Mesenteric fat pad (tissue), 1 donor: Measurements from ENCODE around the gene HSPB9. TPM values are rescaled to one million over a fixed set of nuclear protein-coding genes. Genes with fewer than 3 reads are reported as not detected.

Experiments
- DNase-seq: peaks from one replicate; pipeline ENCODE4 v3.0.0-alpha.2; 2020; ENCODE audit warnings: low spot score
- long read RNA-seq: library from polyadenylated mRNA; unstranded; transcript quantifications from one replicate; pipeline ENCODE4 v2.0.0, GENCODE V29; 2020
- total RNA-seq: library from RNA; stranded (reverse); fragmentation: NEBNext Ultra II Directional; extraction: Animal tissue kit (Norgen Biotek cat#: 25700); gene quantifications from one replicate; pipeline ENCODE4 v1.2.1, GENCODE V29; 2021
- donor health status: DM: yes; HTN: yes; CAD: no.

HSPB9 gene
- total RNA-seq = not detected
- long read RNA-seq, transcript HSPB9-201 (1 exons, 1,922 nt) = major isoform, 7 of 7 reads
- long read RNA-seq, partial matches to known transcripts = 0 of 7 reads
- long read RNA-seq, other reads (novel, unspliced or antisense) = 0 of 7 reads

GRCh38 chr17:42122371-42123303 lies at the start of gene HSPB9:
Gene HSPB9, plus strand, starts transcription at chr17:42122804. Its CDS starts 47 bp downstream, at chr17:42122851.
- no peak for DNase-seq

DNA sequence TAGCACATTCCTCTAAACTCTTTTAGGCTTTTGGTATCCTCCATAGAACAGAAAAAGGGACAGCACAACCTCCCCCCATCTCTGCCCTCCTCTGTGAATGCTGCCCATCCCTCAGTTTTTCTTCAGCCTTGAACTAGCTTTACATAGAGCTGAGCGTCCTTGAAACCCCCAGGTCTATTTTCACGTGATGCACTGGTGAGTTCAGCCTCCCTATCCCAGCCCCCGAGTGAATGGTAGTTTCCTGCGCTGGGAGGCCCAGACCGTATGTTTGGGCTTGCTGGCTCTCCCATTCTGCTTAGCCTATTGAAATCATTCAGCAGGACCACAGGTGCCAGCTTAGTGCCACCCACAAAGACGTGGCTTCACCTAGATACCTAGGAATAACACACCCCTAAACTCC lies 46.8 kb upstream of the HSPB9 start:
- DNase-seq = no peak

DNA sequence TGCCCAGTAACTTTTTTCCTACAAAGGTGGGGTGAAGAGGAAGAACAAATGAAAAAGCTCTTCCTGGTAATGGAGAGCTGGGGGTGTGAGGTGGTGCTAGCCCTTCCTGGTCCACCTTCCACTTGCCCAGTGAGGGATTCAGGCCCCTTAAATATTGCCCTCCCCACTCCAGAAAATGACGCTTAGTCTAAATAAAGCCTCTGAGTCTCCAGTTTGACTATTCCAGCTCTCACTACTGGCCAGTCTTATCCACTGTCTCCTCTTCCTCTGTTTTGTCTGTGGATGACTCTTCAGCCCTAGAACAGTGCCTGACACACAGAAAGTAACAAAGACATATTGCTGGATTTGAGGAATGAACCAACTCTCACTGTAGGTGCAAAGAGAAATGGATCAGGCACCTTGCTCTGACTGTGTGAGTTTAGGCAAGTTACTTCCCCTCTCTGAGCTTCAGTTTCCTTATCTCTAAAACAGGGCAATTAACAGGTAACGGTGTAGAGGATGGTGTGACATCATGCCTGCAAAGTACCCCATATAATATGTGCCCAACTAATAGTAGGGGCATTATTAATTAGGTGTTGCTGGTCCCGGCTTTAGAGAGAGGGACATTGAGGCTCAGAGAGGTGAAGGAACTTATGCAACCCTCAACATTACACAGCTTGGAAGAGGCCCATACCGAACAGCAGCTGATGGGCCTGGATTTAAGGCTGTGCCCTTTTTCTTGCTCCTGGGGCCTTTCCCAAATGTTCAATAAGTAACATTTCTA lies 45.6 kb upstream of the HSPB9 start:
- no peak for DNase-seq

DNA sequence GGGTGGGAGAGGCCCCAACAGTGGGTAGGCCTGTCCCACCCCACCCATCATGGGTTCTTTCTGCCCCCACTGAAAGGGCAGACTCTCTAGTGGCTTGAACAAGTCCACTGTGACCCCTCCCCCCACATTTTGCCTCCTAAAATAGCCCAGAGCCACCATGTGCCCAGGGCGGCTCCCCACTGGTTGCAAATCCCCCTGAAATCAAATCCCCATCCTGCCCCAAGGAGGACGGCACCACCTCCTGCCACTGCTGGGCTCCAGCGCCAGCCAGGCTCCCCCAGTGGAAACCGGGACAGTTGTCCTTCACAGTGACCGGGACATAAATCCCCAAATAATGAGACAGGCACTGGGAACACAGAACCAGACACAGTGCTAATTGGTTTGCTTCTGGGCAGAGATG lies 44.8 kb upstream of the HSPB9 start:
- DNase-seq = no peak

GRCh38 chr17:42078396-42079043 lies 44.1 kb upstream of the HSPB9 start:
- DNase-seq = no peak

GRCh38 chr17:42079541-42079940 lies 43.1 kb upstream of the HSPB9 start:
- no peak for DNase-seq

- no peak for DNase-seq
Measured at GRCh38 chr17:42081516-42082129, 41.0 kb upstream of the HSPB9 start.

DNA sequence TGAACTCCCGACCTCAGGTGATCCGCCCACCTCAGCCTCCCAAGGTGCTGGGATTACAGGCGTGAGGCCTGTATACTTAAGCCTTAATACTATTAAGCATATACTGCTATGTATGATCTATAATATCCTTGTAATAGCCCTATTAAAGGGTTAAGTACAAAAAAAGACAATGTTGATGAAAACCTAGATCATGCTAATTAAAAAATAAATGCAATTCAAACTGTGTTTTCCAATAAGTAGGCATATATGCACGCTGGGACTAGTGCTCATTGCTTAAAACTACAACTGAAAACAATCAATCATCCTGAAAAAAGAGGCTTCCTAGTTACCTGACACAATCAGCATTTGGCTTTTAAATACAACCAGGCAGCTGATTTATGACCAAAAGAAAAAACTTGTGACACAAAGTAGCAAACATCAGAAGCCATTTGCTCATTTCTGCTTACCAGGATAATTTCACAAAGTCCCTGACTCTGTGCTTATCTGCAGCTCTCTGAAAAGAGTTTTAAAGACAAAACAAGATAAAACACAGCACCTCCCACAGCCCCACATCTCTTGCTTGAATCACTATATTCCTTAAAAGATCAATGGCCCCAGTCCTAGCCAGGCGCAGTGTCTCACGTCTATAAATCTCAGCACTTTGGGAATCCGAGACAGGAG lies 35.4 kb upstream of the HSPB9 start:
- no peak for DNase-seq

DNA sequence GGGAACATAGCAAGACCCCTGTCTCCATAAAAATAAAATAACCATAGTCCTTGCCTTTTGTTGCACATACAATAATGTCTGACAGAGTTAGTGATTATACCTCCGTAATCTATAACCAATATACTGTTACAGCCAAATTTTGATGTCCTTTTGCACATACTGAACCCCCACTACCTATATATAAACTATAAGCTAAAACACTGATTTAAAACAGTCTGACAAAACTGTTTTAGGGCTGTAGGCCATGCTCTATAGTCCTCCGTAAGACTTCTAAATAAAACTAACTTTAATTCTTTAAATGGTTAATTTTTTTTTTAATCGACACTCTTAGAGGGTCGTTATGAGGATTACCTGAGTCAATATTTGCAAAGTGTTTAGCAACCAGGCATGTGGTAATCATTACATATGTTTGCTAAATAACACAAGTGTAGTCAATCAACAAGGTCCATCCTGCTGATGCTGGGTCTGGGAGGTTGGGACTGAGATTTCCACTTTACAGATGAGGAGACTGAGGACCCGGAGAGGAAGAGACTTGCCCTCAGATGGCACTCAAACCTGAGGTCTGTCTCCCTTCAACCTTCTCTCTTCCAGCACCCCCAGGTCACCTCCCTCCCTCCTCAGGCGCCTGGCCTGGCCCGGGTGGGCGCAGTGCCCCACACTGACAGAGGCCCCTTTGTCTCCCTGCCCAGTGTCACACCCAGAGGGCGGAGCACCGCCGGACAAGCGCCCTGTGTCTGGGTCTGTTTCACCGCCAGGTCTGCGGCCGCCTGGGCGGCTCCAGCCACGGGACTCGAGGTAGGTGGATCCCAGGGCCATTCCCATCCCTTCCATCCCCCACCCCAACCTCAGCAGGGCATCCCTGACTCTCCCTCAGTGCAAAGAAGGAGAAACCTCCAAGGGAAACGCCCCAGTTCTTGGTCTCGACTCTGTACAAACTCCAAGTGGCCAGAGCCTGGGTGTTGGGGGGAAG lies 34.6 kb upstream of the HSPB9 start:
- no peak for DNase-seq

- no peak for DNase-seq
Measured at GRCh38 chr17:42088736-42089135, 33.9 kb upstream of the HSPB9 start.

DNA sequence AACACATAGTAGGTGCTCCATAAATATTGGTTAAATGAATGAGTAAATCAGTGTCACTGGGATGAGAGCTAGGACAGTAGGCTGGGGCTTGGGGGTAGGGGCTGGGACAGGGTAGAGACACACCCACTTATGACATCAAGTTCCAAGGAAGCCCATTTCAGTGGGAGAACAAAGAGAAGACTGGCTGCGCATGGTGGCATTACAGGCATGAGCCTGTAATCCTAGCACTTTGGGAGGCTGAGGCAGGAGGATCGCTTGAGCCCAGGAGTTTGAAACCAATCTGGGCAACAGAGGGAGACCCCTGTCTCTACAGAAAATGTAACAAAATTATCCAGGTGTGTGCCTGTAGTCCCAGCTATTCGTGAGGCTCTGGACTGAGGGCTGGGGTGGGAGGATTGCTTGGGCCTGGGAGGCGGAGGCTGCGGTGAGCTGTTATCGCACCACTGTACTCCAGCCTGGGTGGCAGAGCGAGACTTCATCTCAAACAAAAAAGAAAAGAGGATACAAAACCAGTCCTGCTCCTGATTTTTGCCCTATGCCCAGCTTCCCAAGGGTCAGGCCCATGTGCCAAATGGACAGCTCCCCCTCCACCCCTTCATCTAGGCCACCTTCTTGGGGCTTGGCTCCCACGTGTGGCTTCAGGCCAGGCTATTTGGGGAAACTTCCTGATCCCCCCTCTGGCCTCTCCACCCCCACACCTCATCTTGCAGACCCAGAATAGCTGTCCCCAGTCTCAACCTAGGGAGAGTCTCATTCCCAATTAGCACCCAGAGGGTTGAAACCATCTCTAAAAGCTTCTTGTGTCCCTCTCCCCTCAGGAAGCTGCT lies 31.4 kb upstream of the HSPB9 start:
- no peak for DNase-seq

DNA sequence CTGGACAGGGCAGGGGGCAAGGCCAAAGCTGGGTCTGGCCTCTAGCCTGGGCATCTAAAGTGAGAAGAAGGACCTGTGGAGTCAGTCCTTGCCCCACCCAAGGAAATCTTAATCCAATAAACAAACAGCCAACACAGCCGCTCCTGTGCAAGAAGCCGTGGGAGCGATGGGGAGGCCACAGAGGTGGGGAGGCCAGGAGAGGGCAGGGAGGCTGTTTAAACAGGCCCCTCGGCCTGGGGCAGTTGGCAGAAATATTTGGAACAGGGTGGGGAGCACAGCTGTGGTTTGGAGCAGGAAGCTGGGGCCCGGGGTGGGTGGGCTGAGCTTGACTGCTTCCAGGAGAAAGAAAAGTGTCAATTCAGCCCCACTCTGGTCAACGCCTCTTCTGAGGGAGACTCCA lies 29.7 kb upstream of the HSPB9 start:
- no peak for DNase-seq

DNA sequence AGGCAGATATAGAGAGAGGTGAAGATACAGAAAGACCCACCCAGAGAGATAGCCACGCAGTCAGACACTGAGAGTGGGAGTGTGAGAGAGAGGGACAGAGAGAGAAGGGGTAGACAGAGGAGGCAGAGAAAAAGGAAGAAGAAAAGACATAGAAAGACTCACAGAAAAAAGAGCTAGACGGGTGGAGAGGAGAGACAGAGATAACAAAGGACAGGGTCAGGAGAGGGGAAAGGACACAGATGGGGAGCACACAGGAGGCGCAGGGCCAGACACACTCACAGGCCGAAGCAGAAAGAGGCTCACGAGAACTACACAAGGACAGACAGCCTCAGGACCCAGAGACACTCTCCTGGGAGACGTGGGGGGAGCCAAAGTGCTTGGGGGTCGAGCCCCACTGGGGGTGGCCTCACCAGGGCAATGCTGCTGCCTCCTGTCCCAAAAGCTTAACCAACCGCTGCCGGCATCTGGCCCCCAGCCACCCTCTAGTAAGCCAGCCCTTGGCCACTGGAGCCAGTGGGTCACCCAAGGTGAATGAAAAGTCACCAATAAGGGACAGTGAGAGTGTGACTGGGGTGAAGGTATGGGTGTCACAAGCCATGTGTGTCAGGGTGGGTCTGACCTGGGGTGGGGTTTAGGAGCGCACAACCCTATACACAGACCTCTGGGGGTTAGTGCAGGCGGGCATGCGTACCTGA lies 28.1 kb upstream of the HSPB9 start:
- no peak for DNase-seq

GRCh38 chr17:42096360-42097111 lies 26.1 kb upstream of the HSPB9 start:
- no peak for DNase-seq

DNA sequence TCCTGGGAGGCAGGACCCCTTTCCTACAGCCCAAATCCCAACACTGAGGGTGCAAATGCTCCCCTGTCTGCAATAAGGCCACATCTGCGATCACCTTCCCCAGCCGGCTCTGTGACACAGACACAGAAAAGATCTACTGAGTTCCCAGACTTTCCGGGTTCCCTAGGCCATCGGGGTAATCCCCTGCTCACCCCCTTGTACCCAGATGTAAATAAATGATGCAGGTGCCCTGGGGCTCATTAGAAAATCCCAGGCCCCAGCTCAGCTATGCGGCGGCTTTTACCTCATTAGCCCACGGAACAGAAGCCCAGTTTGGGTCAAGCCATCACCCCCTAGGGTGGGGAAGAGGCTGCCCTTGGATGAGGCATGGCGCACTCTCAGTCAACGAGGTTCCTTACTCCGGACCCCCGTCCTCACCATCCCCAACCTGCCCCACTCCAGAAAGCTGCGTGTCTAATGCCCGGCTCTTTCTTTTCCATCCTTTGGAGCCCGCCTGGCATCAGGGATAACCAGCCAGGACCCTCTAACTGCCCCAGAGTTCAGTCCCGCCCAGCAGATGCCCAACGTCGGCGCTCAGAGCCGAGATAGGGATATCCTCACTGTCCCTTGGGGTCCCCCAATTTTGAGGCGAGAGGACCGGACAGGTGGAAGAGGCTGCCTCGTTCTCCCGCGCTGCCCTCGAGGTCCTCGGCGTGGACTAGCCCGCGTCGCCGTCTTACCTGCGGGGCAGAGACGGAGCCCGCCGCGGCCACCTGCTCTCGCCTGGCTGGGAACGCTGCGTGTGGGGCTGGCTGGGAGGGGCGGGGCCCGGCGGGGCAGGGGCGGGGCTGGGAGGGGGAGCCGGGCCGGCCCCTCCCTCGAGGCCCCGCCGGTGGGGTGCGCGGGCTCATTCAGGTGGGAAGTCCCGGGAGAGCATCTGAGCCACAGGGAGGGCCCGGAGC lies 24.6 kb upstream of the HSPB9 start, which contains the start of gene ZNF385C:
ZNF385C (minus strand) TSS at position 783 of the 941 bp plus-strand sequence. CDS start 35,417 bp downstream, outside the sequence.
- DNase-seq = no peak
